C4-2B (cell line): ENCODE results near the gene PRPF19.

Experiments used
- H3K27ac ChIP-seq: fragments of 450-650 bp; 2 replicates; pipeline ENCODE4 v1.5.1; 2017
- ZFX ChIP-seq: fragments of 450-650 bp; IDR thresholded peaks from 2 replicates; pipeline ENCODE4 v1.6.1; 2017
- TF ChIP-seq, protein P1 (sequence below): fragments of 450-650 bp; conservative IDR thresholded peaks from 2 replicates; pipeline ENCODE4 v1.5.1; 2017; ENCODE audit warnings: mild to moderate bottlenecking

PRPF19 gene

DNA sequence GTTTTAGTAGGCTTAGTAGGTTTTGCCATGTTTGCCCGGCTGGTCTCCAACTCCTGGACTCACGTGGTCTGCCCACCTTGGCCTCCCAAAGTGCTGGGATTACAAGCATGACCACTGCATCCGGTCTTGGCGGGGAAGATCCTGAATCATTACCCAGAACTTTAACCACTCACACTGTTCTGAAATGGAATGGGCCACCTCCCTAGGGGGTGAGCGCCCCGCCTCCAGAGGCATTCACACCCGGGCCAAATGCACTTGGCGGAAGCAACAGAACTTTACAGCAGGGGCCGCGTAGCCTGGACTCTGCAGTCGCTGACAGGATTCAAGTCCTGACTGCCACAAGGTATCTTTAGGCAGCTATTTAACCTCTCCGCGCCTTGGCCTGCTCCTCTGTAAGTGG is 59.1 kb downstream of the PRPF19 start:
- TF ChIP-seq ZFX = no peak
- TF ChIP-seq, protein P1, sequence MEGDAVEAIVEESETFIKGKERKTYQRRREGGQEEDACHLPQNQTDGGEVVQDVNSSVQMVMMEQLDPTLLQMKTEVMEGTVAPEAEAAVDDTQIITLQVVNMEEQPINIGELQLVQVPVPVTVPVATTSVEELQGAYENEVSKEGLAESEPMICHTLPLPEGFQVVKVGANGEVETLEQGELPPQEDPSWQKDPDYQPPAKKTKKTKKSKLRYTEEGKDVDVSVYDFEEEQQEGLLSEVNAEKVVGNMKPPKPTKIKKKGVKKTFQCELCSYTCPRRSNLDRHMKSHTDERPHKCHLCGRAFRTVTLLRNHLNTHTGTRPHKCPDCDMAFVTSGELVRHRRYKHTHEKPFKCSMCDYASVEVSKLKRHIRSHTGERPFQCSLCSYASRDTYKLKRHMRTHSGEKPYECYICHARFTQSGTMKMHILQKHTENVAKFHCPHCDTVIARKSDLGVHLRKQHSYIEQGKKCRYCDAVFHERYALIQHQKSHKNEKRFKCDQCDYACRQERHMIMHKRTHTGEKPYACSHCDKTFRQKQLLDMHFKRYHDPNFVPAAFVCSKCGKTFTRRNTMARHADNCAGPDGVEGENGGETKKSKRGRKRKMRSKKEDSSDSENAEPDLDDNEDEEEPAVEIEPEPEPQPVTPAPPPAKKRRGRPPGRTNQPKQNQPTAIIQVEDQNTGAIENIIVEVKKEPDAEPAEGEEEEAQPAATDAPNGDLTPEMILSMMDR = no peak

DNA sequence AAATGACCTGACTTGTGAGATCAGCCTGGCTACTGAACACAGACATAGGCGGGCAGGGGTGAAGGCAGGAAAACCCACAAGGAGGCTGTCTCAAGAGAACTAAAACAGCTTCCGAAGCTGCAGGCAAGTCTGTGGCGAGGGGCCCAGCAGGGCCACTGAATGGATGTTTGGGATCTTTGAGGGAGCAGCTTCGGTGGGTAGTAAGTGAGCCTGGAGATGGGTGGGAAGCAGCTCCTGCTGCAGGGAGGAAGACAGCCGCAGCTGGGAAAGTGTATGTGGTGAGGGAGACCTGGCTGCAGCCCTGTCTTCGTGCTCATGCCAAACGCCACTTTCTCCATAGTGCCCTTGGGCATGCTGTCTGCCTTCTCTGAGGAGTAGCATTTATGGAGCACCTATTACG is 61.0 kb downstream of the PRPF19 start:
- TF ChIP-seq, protein P1 = no peak
- H3K27ac ChIP-seq = no peak overlapping the region

More for the DNA sequence above, 59.1 kb downstream of the PRPF19 start:
- H3K27ac ChIP-seq = no peak overlapping the region

DNA sequence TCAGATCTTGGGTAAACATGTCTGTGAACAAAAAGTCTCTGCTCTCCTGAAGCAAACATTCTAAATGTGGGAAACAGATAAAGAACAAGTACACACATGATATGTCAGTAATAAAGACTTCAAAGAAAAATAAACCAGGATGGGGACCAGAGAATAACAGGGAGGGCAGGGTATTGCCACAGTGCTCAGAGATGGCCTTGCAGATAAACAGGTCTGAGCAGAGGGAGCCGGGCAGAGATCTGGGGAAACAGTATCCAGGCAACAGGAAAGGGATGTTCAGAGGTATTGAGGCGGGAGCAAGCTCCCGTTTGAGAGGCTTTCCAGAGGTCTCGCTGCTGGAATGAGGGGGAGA is 61.5 kb downstream of the PRPF19 start:
- TF ChIP-seq ZFX = no peak
- TF ChIP-seq, protein P1 = no peak
- no peak overlapping the region for H3K27ac ChIP-seq

DNA sequence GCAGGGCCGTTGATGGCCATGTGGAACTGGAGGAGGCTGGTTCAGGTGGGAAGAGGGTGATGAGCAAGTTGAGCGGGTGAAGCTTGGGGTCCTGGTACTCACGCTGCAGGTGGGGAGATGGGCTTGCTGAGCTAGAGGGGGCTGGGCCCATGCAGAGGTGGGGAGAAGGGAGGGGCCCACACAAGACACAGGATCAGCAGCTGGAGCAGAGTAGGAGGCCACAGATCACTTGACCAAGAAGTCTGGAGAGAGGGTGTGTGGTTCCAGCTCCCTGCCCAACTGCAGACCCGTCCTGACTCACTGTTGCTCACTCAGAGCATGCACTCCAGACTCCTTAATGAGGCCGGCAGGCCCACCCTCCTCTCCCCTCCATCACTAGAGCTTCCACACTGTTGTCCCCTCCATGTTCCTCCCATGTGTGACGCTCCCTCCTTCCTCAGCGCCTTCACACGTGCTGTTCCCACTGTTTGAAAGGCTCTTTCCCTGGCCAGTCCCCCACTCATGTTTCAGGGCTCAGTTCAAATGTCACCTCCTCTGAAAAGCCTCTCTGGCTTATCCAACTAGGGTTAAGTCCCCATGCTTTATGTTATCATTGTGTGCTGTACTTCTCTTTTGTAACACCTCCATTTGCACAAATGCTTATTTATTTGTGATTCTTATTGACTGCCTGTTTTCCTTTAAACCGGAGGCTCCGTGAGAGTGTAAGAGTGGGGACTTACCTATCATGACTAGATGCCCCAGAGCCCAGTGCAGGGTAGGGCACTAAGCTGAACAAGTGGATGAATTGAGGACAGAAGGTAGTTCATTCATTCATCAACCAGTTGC is 62.1 kb downstream of the PRPF19 start:
- TF ChIP-seq ZFX = no peak
- TF ChIP-seq, protein P1 = no peak
- no peak overlapping the region for H3K27ac ChIP-seq

DNA sequence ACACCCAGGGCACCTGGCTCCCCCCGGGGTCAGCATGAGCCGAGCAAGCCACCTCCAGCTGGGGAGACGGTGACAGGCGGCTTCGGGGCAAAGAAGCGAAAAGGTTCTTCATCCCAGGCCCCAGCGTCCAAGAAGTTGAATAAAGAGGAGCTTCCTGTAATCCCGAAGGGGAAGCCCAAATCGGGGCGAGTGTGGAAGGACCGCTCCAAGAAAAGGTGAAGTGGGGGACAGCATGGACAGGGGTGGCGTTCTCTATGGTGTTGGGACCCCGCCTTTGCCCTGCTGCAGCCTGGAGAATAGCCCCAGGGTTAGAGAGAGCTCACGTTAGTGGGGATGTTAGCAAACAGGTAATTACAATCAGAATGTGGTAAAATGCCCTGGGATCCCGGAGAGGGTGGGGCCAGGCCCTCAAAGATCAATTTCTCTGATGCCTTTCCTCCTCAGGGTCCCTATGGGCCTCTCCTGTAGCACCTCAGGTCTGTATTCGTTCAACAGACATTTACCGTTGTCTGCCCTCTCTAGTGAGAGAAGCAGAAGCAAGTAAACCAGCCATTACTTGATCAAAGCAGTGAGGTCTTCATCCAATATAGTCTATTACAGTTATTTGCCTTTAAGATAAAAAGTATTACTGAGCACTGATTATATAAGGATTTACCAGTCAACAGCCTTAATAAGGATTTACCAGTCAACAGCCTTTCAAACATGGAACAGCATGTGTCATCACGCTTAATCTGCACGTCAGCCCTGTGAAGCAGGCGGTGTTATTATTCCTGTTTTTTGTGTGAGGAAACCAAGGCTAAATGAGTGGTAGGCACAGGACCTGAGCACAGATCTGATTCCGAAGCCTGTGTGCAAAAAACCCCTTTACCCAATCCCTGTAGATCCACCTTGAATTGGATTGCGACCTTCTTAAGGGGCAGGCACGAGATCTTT is 63.5 kb downstream of the PRPF19 start:
- TF ChIP-seq ZFX = no peak
- TF ChIP-seq, protein P1 = no peak
- H3K27ac ChIP-seq = peak overlapping the region; percentile 76

DNA sequence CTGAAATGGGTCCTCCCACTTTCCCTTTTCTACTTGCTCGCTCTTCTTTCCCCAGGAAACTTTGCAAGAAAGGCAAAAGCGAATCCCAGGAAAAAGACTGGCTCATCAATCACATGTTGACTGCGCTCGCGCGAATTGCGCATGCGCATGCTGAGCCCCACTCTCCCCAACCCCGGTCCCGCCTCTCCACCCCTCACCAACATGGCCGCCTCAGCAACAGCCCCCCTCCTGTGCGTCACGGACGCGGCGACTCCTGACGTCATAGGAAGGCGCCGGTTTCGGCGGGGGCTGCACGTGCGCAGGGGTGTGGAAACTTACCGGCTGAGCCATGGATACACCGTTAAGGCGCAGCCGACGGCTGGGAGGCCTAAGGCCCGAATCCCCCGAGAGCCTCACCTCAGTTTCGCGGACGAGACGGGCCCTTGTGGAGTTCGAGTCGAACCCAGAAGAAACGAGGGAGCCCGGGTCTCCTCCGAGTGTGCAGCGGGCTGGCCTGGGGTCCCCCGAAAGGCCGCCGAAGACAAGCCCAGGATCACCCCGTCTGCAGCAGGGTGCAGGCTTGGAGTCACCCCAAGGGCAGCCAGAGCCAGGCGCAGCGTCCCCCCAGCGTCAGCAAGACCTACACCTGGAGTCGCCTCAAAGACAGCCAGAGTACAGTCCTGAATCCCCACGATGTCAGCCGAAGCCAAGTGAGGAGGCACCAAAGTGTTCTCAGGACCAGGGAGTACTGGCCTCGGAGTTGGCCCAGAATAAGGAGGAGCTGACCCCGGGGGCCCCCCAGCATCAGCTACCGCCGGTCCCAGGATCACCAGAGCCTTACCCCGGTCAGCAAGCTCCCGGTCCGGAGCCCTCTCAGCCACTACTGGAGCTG is 64.4 kb downstream of the PRPF19 start, which contains the start of gene CCDC86:
CCDC86 (plus strand) TSS at position 317 of the 871 bp plus-strand sequence; CDS start at position 329, 12 bp downstream.
- peak within 1 kb of the TSS; percentile 76 for H3K27ac ChIP-seq
- TF ChIP-seq, protein P1 = no peak
- TF ChIP-seq ZFX = peak; percentile 62; the same call in 1 of the 2 replicates
